KBM-7 (cell line): ENCODE data around the gene LIPI.
"Not testable (repeated sequence)": the region's sequence is repeated elsewhere in the genome, so short reads cannot be mapped to it uniquely, and the experiment has no call there.

Experiments
- DNase-seq: peaks from one replicate; pipeline ENCODE4 v3.0.0-alpha.2; 2015
- in situ Hi-C: fragments of 300-500 bp; cut with MboI; formaldehyde crosslinking; loops from 2 replicates; pipeline ENCODE4 v1.14.3; 2020; ENCODE audit warnings: low sequenced_read_pairs, low pct_unique_long_range_greater_than_20kb, mixed read lengths

LIPI gene

GRCh38 chr21:14210738-14211137 is at the start of gene LIPI:
Gene LIPI, minus strand, starts transcription at chr21:14210955. Its CDS starts 110 bp downstream, at chr21:14210845.
- in situ Hi-C loops = no loop called here
- DNase-seq = no peak

GRCh38 chr21:14260174-14260764 is 49.5 kb upstream of the LIPI start:
- in situ Hi-C loops = no loop called here
- no peak for DNase-seq

DNA sequence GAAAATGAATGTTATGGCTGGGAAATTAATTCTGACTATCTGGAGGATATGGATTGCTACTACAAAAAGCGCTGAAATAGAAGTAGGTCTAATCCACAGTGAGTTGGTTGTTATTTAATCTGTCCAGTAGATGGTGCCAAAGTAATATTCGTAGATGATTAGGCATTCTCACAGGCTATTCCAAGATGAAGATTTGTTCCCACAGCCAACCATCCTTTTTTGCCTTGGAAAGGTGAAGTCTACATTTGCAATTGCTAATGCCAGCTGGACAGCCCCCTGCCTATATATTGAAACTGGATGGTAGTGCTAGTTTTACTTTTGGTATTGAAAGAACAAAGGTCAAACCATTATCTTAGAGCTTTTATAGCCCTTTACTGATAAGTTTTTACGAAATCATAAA is 49.0 kb upstream of the LIPI start:
- DNase-seq = peak; percentile 59
- in situ Hi-C loops = no loop called here

GRCh38 chr21:14251336-14251735 is 40.6 kb upstream of the LIPI start:
- in situ Hi-C loops = no loop called here
- DNase-seq = no peak

DNA sequence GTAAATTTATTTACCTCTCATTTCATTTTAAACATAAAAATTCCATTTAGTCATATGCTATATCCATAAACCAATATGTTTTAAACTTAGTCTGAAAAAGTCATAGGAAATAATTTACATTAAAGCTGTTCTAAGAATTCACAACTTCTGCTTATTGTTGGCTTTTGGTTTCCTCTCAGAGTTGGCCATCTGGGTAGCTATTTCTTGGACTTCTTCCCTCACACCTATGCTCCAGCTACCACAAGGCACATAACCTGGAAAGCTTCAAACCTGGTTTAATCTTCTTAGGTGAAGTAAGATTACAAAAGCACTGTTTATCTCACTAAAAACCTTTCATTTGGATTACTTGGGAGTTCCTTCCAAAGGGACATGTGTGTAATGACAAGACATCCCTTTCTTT is 35.0 kb upstream of the LIPI start:
- in situ Hi-C loops = no loop called here

GRCh38 chr21:14244911-14245310 is 34.2 kb upstream of the LIPI start:
- in situ Hi-C loops = no loop called here
- no peak for DNase-seq

More for the DNA sequence above, 35.0 kb upstream of the LIPI start:
- DNase-seq = peak; percentile 20

GRCh38 chr21:14243874-14244273 is 33.1 kb upstream of the LIPI start:
- DNase-seq = no peak
- in situ Hi-C loops = no loop called here

- in situ Hi-C loops = no loop called here
- no peak for DNase-seq
These were observed 32.7 kb upstream of the LIPI start for GRCh38 chr21:14243461-14243860.

DNA sequence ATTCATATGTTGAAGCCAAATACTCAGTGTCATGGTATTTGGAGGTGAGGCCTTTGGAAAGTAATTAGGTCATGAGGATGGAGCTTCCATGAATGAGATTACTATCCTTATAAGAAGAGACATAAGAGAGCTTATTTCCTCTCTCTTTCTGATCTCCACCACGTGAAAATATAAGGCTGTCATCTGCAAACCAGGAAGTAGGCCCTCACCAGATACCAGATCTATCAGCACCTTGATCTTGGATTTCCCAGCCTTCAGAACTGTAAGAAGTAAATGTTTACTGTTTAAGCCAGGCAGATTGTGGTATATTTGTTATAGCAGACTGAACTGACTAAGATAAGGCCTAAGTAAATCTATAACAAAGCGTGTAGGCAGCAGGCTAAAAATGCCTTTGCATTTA is 30.5 kb upstream of the LIPI start:
- in situ Hi-C loops = no loop called here
- no peak for DNase-seq

GRCh38 chr21:14239281-14239680 is 28.5 kb upstream of the LIPI start:
- in situ Hi-C loops = no loop called here
- no peak for DNase-seq

- no peak for DNase-seq
- in situ Hi-C loops = no loop called here
These were observed 25.4 kb upstream of the LIPI start for GRCh38 chr21:14236180-14236579.

DNA sequence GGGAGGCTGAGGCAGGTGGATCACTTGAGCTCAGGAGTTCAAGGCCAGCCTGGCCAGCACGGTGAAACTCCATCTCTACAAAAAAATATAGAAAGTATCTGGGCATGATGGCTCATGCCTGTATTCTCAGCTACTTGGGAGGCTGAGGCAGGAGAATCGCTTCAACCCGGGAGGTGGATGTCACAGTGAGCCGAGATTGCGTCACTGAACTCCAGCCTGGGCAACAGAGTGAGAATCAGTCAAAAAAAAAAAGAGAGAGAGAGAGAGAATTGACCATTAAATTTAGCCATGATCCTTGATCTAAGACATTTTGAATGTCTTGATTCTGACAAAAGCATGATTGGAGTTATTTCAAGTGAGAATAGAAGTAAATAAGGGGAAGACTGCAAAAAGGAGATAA is 24.3 kb upstream of the LIPI start:
- in situ Hi-C loops = no loop called here
- no peak for DNase-seq

DNA sequence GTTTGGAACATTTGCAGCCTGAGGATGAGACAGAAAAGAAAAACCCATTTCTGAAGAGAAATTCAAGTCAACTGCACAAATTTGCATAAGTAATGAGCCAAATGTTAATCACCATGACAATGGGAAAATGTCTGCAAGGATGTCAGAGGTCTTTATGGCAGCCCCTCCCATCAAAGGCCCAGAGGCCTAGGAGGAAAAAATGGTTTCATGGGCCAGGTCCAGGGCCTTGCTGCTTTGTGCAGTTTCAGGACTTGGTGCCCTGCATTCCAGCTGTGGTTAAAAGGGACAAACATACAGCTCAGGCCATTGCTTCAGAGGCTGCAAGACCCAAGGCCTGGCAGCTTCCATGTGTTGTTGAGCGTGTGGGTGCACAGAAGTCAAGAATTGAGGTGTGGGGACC is 18.6 kb upstream of the LIPI start:
- in situ Hi-C loops = no loop called here

DNA sequence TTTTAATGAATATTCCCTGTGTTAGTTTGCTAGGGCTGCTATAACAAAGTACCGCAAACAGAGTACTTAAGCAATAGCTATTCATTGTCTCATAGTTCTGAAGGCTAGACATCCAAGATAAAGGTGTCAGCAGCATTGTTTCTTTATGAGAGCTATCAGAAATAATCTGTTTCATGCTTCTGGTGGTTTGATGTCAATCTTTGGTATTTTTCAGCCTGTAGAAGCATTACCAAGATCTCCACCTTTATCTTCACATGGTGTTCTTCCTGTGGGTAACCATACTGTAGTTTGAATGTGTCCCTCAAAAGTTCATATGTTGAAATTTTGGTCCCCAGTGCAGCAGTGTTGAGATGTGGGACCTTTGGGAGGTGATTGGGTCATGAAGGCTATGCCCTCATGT is 12.6 kb upstream of the LIPI start:
- in situ Hi-C loops = no loop called here
- DNase-seq = no peak

More for the DNA sequence above, 18.6 kb upstream of the LIPI start:
- DNase-seq = no peak

- in situ Hi-C loops = no loop called here
- peak; percentile 84 for DNase-seq
These were observed 5.4 kb upstream of the LIPI start, which contains the start of gene RBM11 for GRCh38 chr21:14215971-14216641. Gene RBM11, plus strand, starts transcription at chr21:14216157. Its CDS starts 30 bp downstream, at chr21:14216187.

GRCh38 chr21:14213164-14213563 is 2.4 kb upstream of the LIPI start:
- in situ Hi-C loops = no loop called here
- DNase-seq = no peak

- DNase-seq = no peak
- in situ Hi-C loops = no loop called here
These were observed 4.5 kb downstream of the LIPI start for GRCh38 chr21:14206222-14206621.

GRCh38 chr21:14166463-14167223 is 44.1 kb downstream of the LIPI start:
- in situ Hi-C loops, DNase-seq: not testable (repeated sequence)

- in situ Hi-C loops = no loop called here
- no peak for DNase-seq
These were observed 66.8 kb downstream of the LIPI start for GRCh38 chr21:14143999-14144398.

GRCh38 chr21:14124266-14124665 is 86.5 kb downstream of the LIPI start:
- in situ Hi-C loops = no loop called here
- no peak for DNase-seq
